Measurements from ENCODE around the gene ANP32A.

- TF ChIP-seq CTCF (IDR thresholded peaks at IDR 0.05) (no peak), EP300 (IDR thresholded peaks at IDR 0.05) (no peak), POLR2A (IDR thresholded peaks at IDR 0.05) (no peak)
Observed at GRCh38 chr15:68800875-68801274, 19.8 kb downstream of the ANP32A start.
